CD4-positive, alpha-beta T cell treated with Interleukin-4 for 4 hours (primary cell): ENCODE data around the gene STK31.
"Not testable (repeated sequence)": the region's sequence is repeated elsewhere in the genome, so short reads cannot be mapped to it uniquely, and the experiment has no call there.

Experiments
- DNase-seq: peaks from one replicate; pipeline ENCODE4 v3.0.0-alpha.2; 2020

Gene STK31

GRCh38 chr7:23713285-23714149 is 3.5 kb downstream of the STK31 start:
- no peak for DNase-seq

- no peak for DNase-seq
These were observed 4.1 kb downstream of the STK31 start for GRCh38 chr7:23714150-23714464.

GRCh38 chr7:23714579-23714978 is 4.6 kb downstream of the STK31 start:
- DNase-seq = no peak

DNA sequence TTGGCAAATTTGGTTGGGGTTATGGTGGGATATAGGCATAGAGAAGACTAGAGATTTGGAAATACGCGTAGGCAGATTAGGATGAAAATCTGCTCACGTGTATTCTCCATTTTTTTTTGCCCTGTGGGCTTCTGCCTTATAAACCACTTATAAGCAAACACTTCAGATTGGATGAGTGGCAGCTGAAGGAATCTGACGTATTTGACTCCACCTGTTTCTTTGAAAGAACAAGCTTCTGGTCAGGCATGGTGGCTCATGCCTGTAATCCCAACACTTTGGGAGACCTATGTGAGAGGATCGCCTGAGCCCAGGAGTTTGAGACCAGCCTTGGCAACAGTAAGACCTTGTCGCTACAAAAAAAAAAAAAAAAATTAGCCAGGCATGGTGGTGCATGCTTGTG is 5.1 kb downstream of the STK31 start:
- no peak for DNase-seq

DNA sequence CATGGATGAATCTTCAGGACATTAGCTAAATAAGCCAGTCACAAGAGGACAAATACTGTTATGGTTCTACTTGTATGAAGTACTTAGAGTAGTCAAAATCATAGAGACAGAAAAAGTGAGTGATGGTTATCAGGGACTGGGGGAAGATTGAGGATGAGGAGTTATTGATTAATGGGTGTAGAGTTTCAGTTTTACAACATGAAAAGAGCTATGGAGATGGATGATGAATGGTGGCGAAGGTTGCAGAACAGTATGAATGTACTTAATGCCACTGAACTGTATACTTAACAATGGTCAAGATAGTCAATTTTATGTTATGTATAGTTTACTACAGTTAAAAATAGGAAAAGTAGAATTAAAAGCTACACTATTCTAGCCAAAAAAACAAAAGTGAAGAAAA is 7.8 kb downstream of the STK31 start:
- DNase-seq = no peak

DNA sequence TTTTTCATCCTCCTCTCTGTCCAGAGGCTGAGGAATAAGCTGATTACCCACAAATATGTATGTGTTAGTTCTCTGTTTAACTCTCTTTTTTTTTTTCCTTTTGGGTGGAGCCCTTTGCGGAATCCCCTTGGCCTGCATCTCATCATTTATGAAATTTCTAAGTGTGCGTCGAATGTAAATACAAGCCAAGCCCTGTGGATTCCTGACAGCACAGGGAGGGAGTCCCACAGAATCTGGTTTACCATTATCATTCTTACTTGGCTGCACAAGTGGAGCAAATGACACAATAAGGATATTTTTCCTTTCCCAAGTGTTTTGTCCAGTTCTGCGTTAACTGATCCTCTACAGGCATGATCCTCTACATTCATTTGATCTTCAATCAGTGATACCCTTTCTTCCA is 11.4 kb downstream of the STK31 start:
- no peak for DNase-seq

GRCh38 chr7:23722587-23723216 is 12.7 kb downstream of the STK31 start:
- not testable (repeated sequence) for DNase-seq

DNA sequence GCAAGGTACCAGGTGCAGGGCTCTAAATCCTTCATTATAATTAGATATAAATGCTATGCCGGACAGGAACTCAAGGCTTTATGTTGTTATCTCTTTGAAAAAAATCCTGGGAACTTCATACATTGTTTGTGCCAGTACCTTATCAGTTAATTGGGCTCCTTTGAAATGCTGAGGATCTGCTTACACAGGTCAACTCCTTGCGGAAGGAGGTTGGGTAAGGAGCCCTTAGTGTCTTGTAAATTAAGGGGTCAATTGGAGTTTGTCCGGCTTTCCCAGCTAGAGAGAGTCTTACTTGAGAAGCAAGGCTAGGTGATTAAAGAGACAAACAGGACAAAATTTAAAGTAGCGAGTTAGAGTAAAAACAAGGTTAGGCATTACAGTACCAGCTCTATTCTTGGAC is 14.1 kb downstream of the STK31 start:
- DNase-seq = not testable (repeated sequence)

GRCh38 chr7:23742051-23742450 is 32.0 kb downstream of the STK31 start:
- no peak for DNase-seq

GRCh38 chr7:23743226-23743625 is 33.2 kb downstream of the STK31 start:
- no peak for DNase-seq

GRCh38 chr7:23746629-23747028 is 36.6 kb downstream of the STK31 start:
- no peak for DNase-seq

GRCh38 chr7:23751852-23752251 is 41.8 kb downstream of the STK31 start:
- no peak for DNase-seq

- DNase-seq = not testable (repeated sequence)
These were observed 48.8 kb downstream of the STK31 start for GRCh38 chr7:23758839-23759238.

DNA sequence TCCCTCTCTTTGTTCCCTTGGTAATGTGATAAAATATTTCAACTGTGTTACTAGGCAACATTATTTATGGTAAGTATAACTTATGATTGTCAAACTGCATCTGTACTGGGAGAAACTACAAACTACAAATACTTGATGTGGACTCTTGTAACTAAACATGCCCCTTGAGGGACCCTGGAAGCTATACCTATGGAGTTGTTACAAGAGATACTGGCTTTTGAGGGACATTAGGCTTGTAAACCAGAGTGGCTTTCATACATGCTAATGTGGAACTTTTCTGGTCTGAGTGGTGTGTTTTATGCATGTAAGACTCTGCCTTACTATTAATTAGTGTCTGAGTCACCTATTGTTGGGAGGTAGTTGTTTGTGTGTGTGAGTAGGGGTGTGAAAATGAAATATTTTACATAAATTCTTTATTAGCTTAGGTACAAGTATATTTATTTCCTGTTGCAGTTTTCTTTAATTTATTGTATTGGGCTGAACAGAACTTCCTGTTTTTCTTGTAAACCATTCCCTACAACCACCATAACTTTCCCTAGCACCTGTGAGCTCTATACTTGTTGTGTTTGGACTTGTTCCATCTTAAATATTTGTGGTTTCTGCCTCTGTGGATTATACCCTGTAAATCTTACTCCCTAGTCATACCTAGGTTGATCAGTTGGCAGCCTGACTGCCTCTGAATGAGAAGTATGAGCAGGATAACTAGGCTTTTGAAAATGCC is 49.8 kb downstream of the STK31 start:
- no peak for DNase-seq

- DNase-seq = no peak
These were observed 55.9 kb downstream of the STK31 start for GRCh38 chr7:23765943-23766342.

GRCh38 chr7:23767514-23767913 is 57.5 kb downstream of the STK31 start:
- no peak for DNase-seq

GRCh38 chr7:23768022-23768421 is 58.0 kb downstream of the STK31 start:
- DNase-seq = no peak

- not testable (repeated sequence) for DNase-seq
These were observed 69.3 kb downstream of the STK31 start for GRCh38 chr7:23779185-23779800.

- DNase-seq = no peak
These were observed 73.1 kb downstream of the STK31 start for GRCh38 chr7:23783115-23783514.

- DNase-seq = no peak
These were observed 77.3 kb downstream of the STK31 start for GRCh38 chr7:23787272-23787671.

DNA sequence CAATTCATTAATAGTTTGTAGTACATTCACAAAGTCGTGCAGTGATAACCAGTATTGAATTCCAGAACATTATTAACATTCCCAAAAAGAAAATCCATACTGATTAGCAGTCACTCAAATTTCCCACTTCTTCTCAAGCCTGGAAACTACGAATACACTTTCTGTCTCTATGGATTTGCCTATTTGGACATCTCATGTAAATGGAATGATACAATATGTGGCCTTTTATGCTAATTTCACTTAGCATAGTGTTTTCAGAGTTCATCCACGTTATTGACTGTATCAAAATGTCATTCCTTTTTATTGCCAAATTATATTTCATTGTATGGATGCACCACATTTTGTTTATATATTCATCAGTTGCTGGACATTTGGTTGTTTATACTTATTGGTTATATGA is 78.8 kb downstream of the STK31 start:
- DNase-seq = no peak

- DNase-seq = no peak
These were observed 81.7 kb downstream of the STK31 start for GRCh38 chr7:23791721-23792120.

GRCh38 chr7:23802720-23803397 is 92.8 kb downstream of the STK31 start:
- DNase-seq = no peak
